HepG2 (cell line): Measurements from ENCODE around the gene SPRED2. TPM values are rescaled to one million over a fixed set of nuclear protein-coding genes. Genes with fewer than 3 reads are reported as not detected.
A peak's percentile ranks its signal among the peaks of the same experiment; 100 is the strongest.

Source experiments
- ARID2 ChIP-seq: sonication (generic); formaldehyde crosslinking; IDR thresholded peaks from 2 replicates; pipeline ENCODE4 v1.8.1; 2022; ENCODE audit warnings: mild to moderate bottlenecking, missing genetic modification reagents, borderline replicate concordance
- ATM ChIP-seq: fragments of 450-650 bp; IDR thresholded peaks from 2 replicates; pipeline ENCODE4 v1.7.1; 2017; ENCODE audit warnings: mild to moderate bottlenecking, borderline replicate concordance
- ATRX ChIP-seq: sonication (generic); formaldehyde crosslinking; IDR thresholded peaks from 2 replicates; pipeline ENCODE4 v1.4.0; 2020; ENCODE audit warnings: missing genetic modification reagents, borderline replicate concordance
- BCL6 ChIP-seq: IDR thresholded peaks from 2 replicates; pipeline ENCODE4 v1.6.1; 2016; ENCODE audit warnings: missing genetic modification reagents, missing compliant biosample characterization
- BCLAF1 ChIP-seq: fragments of 450-650 bp; IDR thresholded peaks from 2 replicates; pipeline ENCODE4 v1.6.1; 2017; ENCODE audit warnings: mild to moderate bottlenecking
- HNF1B ChIP-seq: sonication (generic); formaldehyde crosslinking; IDR thresholded peaks from 2 replicates; pipeline ENCODE4 v1.5.1; 2020; ENCODE audit warnings: mild to moderate bottlenecking, moderate library complexity, missing genetic modification reagents
- HNRNPH1 ChIP-seq: fragments of 200-400 bp; formaldehyde crosslinking; optimal IDR thresholded peaks from 2 replicates; pipeline ENCODE3; 2017; ENCODE audit warnings: mild to moderate bottlenecking, low read depth, low read length
- IKZF4 ChIP-seq: sonication (generic); formaldehyde crosslinking; IDR thresholded peaks from 2 replicates; pipeline ENCODE4 v1.5.1; 2020; ENCODE audit warnings: borderline replicate concordance, mild to moderate bottlenecking, low read depth, missing genetic modification reagents; ENCODE audit errors: not compliant biosample characterization
- KLF6 ChIP-seq: IDR thresholded peaks from 2 replicates; pipeline ENCODE4 v1.8.0; 2016; ENCODE audit warnings: missing biosample characterization, missing genetic modification reagents
- NCOA2 ChIP-seq: sonication (generic); formaldehyde crosslinking; IDR thresholded peaks from 2 replicates; pipeline ENCODE4 v1.8.0; 2022; ENCODE audit warnings: inconsistent platforms
- POLR2A ChIP-seq, 2 experiments: IDR thresholded peaks; 2 replicates each; pipeline ENCODE4 v1.6.1; 2011; ENCODE audit warnings: low read depth in 2 of 2, low read length in 2 of 2, mild to moderate bottlenecking in 1 of 2, moderate library complexity in 1 of 2; ENCODE audit not compliant: insufficient read depth in 1 of 2
- RXRA ChIP-seq: sonication (generic); formaldehyde crosslinking; IDR thresholded peaks from 2 replicates; pipeline ENCODE4 v1.5.1; 2020; ENCODE audit warnings: missing genetic modification reagents
- TGIF2 ChIP-seq: IDR thresholded peaks from 2 replicates; pipeline ENCODE4 v1.6.1; 2016; ENCODE audit warnings: control low read depth, missing compliant biosample characterization
- ZFY ChIP-seq: sonication (generic); formaldehyde crosslinking; IDR thresholded peaks from 2 replicates; pipeline ENCODE4 v1.4.0; 2020; ENCODE audit warnings: missing genetic modification reagents
- ZHX1 ChIP-seq: sonication (generic); formaldehyde crosslinking; IDR thresholded peaks from 2 replicates; pipeline ENCODE4 v1.8.1; 2022; ENCODE audit warnings: low read depth, mild to moderate bottlenecking, missing genetic modification reagents
- ZNF160 ChIP-seq: sonication (generic); formaldehyde crosslinking; IDR thresholded peaks from 2 replicates; pipeline ENCODE4 v1.8.0; 2022; ENCODE audit warnings: mild to moderate bottlenecking, inconsistent platforms, missing genetic modification reagents
- ZNF572 ChIP-seq: sonication (generic); formaldehyde crosslinking; IDR thresholded peaks from 2 replicates; pipeline ENCODE4 v1.5.1; 2020; ENCODE audit warnings: mild to moderate bottlenecking, missing genetic modification reagents
- ZNF615 ChIP-seq: sonication (generic); formaldehyde crosslinking; IDR thresholded peaks from 2 replicates; pipeline ENCODE4 v1.5.0; 2020; ENCODE audit warnings: mild to moderate bottlenecking, missing genetic modification reagents, borderline replicate concordance
- polyA plus RNA-seq, 8 experiments: library from polyadenylated mRNA; depleted of rRNA in 3 of 8; stranded (reverse) in 7 of 8; unstranded in 1 of 8; fragments of >200 nt; fragmentation: Illumina TruSeq in 4 of 8; extraction: Trizol in 4 of 8; gene quantifications; 2 replicates each; pipeline versions ENCODE4 v1.2.1 to v1.2.3, GENCODE V29; 2011 to 2016; ENCODE audit warnings: low read depth in 4 of 8, missing spikeins in 1 of 8, mixed read lengths in 1 of 8; ENCODE audit not compliant: insufficient read depth in 1 of 8
- total RNA-seq, 5 experiments: library from RNA; depleted of rRNA; stranded (reverse); fragments of >200 nt; fragmentation: Illumina TruSeq; extraction: Trizol; gene quantifications; 2 replicates each; pipeline ENCODE4 v1.2.3, GENCODE V29; 2016; ENCODE audit warnings: low read depth in 1 of 5

The SPRED2 gene
- total and polyA plus RNA-seq, 2 of the 13 experiments (the other 11 are each of a cell fraction or from before 2014, with no cell fraction given): 13.0 to 37.0 TPM

- TF ChIP-seq ZNF160 (CRISPR knock-in tag) (no peak), KLF6 (CRISPR knock-in tag) (peak; percentile 52; the same call in 1 of the 2 replicates), ARID2 (CRISPR knock-in tag) (no peak), ATM (no peak), IKZF4 (no peak), BCL6 (CRISPR knock-in tag) (0 out of 2 replicates have a peak, but pooled peaks have one; percentile 10), BCLAF1 (no peak), TGIF2 (CRISPR knock-in tag) (no peak), NCOA2 (CRISPR knock-in tag) (peak; percentile 12; the same call in 1 of the 2 replicates), ZHX1 (CRISPR knock-in tag) (no peak), RXRA (CRISPR knock-in tag) (no peak), ZFY (CRISPR knock-in tag) (no peak), POLR2A (IDR thresholded peaks at IDR 0.05; ENCODE audit: insufficient read depth in 1 of 2, low read depth in 2 of 2, low read length in 2 of 2) (no peak), ATRX (CRISPR knock-in tag) (no peak), HNF1B (CRISPR knock-in tag) (no peak), ZNF572 (CRISPR knock-in tag) (no peak), HNRNPH1 (no peak), ZNF615 (CRISPR knock-in tag) (no peak)
These were observed 68.3 kb downstream of the SPRED2 start (continued) for GRCh38 chr2:65363879-65364666.
